ENCODE results near the gene PIWIL1.

Gene PIWIL1

DNA sequence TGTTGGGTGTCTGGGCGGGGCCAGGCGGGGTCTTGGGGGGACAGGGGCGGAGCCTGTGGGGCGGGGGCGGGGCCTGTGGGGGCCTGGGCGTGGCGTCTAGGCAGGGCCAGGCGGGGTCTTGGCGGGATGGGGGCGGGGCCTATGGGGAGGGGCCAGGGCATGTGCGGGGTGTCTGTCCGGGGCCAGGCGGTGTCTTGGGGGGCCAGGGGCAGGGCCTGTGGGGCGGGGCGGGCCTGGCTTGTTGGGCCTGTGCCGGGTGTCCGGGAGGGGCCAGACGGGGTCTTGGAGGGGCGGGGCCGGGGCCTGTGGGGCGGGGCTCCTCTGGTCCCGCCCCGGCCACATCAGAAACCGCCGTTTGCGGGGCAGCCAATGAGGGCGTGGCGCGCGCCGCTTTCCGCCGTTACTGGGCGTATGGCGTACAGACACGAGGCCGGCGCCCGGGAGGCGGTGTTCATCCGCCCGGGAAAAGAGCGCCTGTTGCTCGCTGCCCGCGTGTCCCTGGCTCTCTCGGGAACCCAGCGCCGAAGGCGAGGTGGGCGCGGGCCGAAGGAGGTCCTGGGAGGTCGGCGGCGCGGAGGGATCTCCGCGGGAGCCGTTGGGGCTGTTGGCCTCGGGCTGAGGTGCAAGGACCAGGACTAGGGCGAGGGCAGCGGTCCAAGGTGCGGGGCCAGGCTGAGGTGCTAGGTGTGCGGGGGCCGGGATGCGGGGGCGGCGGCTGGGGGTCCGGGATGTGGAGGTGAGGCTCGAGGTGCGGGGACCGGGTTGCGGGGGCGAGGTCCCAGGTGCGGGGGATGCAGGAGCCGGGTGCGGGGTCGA, at the start of gene PIWIL1:
Gene PIWIL1 (plus strand): TSS at position 400 of the 816 bp plus-strand sequence. CDS start 4,705 bp downstream, outside the sequence.
- DNase-seq (ENCODE audit: low read depth) = no peak

DNA sequence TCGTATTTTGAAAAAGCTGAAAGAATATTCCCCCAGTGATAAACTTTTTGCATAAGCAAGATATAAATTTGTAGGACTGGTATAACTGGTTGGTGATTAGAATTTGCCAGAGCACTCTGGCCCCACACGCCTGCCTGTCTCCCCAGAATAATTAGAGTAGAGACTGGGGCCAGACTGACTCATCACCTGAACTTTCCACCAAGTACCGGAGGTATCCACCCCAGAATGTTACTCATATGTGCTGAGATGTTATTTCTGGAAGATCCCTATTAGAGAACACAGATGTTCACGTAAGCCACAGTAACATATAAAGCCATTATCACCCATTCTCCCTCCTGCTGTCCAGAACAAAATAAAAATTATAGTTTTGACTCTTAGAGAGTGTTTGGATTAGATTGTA, 49.5 kb upstream of the PIWIL1 start:
- no peak for DNase-seq (ENCODE audit: low read depth)

DNA sequence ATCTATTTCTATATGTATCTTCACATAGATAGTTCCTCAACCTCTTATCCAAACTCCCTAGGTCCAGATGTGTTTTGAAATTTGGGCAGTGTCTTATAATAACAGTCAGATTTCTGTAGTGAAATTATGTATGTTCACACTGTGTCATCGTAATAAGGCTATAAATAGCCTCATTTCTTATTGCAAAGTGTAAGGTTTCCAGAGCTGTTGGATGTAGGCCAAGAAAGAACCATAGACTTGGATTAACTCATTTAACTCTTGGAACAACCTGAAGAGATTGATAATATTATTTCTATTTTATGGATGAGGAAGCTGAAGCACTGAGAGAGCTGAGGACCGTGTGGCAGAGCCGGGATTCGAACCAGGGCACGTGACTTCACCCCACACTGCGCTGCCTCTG, 49.0 kb upstream of the PIWIL1 start:
- DNase-seq (ENCODE audit: low read depth) = no peak

DNA sequence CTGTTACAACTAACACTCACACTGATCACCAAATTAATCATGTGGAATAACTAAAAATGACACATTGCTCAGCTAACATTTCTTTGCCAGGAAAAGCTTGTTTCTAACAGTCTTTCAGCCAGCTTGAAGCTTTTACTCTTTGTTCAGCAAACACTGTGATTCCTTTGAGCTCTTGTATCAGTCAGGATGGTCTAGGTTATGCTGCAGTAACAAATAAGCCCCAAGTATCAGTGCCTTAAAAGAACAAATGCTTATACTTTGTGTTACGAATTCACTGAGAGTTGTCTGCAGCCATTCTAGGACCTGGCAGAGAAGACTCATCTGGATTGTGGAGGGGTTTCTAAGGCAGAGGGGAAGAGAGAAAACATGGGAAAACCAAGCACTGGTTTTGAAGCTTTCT, 47.6 kb upstream of the PIWIL1 start:
- no peak for DNase-seq (ENCODE audit: low read depth)

DNA sequence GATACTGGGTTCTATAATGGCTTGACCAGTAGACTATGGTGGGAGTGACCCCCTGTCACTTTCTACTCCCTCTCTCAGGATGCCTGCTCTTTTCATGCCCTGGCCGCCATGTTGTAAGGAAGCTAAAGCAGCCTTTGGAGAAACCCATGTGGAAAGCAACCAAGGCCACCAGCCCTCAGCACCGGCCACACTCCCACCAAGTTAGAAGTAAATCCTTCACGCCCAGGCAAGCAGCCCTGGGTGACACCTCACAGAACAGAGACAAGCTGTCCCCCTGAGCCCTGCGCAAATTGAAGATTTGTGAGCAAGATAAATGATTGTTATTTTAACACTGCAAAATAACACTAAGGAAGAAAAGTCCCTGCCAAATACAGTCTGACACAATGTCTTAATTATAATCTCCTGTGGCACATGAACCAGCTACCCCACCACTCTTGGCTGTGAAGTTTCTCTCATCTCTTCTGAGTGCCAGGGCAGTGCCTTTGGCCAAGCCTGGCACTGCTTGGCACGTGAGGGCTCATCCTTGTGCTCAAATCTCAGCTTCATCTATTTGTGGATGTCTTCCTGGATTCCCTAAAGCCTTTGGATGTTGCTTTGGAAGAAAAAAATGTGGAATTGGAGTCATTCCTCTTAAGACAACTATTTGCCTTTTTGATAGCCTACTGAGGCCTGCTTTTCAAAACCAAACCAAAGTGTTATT, 39.2 kb upstream of the PIWIL1 start:
- DNase-seq (ENCODE audit: low read depth) = no peak

DNA sequence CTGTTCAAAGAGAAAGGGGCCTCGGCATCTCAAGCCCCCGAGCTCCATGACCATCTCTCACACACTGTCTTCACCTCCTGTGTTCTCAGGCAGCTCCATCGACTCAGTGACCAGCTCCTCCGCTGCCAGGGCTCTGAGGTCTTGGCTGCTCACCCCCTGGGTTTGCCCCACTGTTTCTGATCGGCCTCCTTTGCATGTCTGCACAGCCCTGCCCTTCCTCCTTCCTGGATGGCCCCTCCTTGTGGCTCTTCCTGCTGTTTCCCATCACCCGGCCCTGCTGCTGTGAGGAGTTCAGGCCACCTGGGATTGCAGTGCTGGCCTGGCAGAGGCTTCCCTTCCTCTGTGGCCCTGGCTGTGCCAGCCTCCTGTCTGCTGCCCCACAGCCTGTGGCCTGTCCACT, 38.1 kb upstream of the PIWIL1 start:
- DNase-seq (ENCODE audit: low read depth) = no peak

DNA sequence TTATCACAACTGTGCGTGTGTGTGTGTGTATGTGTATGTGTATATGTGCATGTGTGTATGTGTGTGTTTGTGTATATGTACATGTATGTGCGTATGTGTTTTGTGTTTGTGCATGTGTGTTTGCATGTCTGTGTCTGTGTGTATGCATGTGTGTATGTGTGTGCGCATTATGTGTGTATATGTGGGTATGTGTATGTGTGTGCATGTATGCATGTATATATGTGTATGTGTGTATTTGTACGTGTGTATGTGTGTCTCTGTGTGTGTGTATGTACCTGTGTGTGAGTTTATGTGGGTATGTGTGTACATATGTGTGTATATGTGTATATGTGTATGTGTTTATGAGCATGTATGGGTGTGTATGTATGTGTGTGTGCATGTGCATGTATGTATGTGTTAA, 37.6 kb upstream of the PIWIL1 start:
- DNase-seq (ENCODE audit: low read depth) = no peak

DNA sequence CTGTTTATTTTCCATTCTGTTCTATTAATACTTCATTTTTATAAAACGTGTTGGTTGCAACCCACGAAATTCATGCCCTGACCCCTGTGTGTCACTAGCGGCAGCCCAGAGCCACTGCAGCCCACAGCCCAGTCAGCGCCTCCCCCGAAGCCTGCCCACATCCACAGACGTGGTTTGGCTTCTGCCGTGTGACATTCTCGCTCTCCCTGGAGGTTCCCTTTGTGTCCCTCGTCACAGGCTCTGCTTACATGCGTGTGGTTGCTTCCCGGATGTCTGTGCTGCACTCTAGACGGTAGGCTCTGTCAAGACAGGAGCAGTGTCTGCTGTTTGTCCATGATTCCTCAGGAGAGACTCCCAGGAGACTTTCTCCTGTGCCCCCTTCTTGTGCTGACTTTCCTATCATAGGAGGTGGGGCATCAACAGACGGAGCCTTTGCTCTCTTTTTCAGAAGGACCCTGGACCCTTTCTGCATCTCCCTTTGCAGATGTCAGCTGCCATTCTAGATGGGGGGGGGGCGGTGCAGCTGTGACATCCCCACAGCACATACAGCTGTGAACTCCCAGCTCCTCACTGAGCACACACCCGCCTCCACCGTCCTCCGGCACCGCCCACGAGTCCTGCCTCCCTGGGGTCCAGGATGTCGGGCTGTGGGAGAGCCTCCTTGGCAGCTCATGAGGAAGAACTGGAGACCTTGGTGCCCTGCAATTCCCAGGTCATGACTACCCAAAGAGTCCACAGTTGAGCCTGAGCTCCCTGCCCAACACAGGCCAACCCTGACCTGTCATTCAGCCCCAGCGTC, 36.8 kb upstream of the PIWIL1 start:
- no peak for DNase-seq (ENCODE audit: low read depth)

DNA sequence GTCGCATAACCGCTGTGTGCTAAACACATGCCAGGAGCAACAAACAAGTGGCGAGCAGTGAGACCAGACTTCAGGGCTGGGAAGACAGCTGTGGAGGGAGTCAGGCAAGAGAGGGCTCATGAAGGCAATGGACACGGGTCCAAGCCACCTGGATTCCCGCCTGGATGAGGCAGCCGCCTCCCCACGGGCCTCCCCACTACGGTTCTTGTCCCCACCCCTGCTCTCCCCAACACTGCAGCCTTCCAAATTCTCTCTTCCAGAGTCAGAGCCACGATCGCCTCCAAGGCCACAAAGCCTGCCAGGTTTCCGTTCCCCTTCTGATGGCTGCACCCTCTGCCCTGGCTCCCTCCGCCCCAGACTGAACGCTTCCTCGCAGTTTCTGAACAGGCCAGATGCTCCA, 36.1 kb upstream of the PIWIL1 start:
- DNase-seq (ENCODE audit: low read depth) = no peak

DNA sequence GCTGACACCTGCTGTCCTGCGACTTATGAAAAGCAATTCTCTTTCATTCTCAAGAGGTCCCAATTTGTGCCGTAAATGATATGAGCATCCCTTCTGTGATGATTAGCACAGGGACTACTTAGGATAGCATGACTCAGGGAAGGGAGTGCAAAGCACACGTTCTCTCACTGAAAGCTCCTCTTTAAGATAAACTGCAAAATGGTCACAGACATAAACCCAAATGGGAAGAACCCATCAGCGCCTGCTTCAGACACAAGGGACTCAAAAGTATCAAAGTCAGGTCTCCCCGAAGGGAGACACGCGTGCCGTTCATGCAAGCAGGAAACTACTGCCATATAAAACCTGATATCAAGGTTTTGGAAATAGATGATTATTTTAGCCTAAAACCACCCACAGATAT, 33.9 kb upstream of the PIWIL1 start:
- no peak for DNase-seq (ENCODE audit: low read depth)

DNA sequence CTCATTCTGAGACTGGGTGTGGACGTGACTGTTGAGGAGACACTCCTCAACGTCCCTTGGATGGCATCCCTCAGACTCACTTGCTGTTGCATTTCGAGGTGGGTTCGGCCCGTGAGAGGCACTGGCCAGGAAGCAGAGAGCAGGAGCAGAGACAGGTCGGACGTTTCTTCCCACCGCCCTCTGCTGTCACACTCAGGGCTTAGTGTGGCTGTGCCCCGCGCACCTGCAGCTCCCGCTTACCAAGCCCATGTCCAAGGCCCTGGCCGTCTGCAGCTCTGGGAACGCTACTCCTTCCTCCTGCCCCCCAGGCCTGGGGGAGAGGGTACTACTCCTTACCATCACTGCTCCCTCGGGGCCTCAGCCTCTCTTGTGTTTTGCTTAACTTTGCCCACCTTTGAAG, 29.8 kb upstream of the PIWIL1 start:
- no peak for DNase-seq (ENCODE audit: low read depth)

DNA sequence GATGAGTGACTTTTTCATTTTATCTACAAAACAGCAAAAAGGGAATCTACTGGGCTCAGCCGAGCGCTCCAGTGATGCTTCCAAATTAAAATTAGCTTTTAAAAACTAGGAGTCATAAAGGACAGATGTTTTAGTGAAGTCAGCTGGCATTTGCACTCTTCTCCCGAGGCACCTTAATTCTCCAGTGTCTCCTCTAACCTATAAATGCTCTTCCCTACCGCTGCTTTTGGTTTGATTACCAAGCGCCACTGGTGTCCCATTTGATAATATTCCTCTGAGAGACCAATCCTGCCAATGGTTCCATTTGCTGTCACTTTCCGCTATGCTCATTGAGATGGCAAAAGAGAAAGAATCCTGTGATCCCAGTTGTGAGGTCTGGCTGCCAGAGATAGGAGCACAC, 29.3 kb upstream of the PIWIL1 start:
- no peak for DNase-seq (ENCODE audit: low read depth)

DNA sequence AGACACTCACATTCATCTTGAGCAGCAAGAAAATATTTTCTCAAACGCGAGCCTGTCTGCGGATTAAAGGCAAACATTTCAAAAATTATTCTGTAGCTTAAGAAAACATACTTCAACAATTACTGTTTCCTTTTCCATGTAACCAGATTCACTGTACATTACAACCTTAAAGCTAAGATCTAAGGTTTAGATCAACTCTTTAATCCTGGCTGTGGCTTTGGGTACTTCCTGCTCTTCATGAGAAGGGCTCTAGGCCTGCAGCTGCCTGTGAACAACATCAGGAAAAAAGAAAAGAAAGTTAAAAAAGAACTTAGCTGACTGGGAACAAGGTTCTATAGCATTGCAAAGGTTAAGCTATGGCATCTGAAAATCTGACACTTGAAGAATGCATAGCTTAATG, 21.4 kb upstream of the PIWIL1 start:
- no peak for DNase-seq (ENCODE audit: low read depth)

DNA sequence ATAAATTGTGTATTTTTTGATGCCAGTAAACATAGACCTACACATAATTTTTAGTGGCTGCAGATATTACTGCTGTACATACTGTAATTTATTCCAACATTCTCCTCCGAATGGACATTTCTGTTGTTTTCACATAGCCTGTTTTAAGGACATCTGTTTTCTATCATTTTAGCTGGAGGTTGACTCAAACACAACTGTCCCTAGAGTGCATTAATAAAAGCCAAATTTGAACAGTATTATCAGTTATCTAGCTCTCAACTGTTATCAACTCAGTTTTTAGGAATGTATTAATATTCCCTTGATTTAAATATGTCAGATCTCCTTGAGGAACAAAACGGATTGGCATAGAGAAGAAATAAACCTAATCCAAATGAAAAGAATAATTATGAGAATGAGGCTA, 17.2 kb upstream of the PIWIL1 start:
- DNase-seq (ENCODE audit: low read depth) = no peak

DNA sequence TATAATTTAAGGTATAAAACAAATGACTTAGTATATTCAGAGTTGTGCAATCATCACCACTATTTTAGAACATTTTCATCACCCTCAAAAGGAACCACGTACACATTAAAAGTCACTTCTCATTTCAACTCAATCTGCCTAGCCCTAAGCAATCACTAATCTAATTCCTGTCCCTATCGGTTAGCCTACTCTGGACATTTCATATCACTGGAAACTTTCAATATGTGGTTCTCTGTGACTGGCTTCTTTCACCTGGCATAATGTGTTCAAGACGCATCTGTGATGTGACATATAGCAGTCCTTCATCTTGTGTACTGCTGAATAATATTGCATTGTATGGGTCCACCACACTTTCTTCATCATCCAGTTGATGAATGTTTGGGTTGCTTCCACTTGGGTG, 15.4 kb upstream of the PIWIL1 start:
- no peak for DNase-seq (ENCODE audit: low read depth)

DNA sequence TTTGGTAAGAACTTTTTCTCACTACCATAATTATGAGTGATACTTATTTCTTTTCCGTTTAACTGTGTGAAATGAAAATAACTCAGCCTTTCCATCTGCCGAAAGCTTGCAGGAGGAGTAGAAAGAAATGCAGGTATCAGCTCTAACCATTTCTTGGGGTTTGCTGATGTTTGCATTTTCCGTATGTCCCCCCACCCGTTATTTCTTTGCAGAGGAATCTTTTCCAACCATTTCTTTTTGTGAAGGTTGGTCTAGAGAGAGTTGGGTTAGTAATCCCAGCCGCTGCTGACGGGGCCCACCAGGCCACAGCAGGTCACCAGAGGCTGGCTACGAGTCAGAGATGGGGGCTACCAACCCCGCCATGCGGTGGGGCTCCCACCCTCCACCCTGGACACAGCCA, 7.0 kb upstream of the PIWIL1 start:
- DNase-seq (ENCODE audit: low read depth) = no peak

DNA sequence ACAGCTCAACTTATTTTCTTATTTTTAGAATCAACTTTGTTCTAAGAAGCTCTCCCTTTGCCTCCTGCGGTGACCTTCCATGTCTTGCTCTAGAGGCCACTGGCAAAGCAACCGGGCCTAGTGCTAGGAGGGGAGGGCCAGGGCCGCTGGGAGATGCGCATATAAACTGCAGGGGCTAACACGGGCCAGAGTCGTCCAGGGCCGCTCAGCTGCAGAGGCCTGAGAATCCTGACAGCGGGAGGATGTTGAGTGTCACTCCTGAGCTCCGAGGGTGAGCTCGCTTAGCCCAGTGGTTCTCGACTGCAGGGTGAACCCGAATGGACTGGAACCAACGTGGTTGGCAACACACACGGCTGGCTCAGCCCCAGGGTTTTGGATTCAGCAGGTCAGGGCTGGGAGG, 6.5 kb upstream of the PIWIL1 start:
- DNase-seq (ENCODE audit: low read depth) = no peak

DNA sequence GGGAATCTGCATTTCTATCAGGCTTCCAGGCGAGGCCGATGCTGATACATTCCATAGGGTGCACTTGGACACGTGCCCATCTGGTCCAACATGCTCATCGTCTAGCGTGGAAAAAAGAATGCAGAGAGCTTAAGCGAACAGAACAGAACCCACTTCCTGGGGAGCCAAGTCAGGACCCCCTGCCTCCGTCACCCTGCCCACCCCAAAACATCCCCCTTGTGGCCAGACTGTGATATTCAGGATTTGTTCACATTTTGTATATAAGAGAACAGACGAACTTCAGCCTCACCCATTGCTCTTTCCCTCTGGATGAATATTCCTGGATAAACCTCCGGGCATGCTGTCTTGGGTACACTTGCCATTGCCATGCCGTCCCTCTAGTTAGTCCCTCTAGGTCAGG, 4.3 kb upstream of the PIWIL1 start:
- DNase-seq (ENCODE audit: low read depth) = no peak

DNA sequence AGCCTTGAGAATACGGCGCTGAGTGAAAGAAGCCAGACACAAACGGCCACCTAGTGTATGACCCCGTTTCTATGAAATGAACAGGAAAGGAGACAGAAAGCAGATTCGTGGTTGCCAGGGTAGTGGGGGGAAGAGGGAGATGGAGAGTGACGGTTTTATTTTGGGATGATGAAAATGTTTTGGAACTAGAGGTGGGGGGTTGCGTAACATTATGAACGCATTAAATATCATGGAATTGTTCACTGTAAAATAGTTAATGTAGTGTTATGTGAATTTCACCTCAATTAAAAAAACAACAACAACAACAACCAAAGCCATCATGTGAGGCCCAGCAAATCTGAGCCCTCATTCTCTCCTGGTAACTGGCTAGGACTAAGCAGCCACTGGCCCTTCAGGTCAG, 3.3 kb upstream of the PIWIL1 start:
- DNase-seq (ENCODE audit: low read depth) = no peak

DNA sequence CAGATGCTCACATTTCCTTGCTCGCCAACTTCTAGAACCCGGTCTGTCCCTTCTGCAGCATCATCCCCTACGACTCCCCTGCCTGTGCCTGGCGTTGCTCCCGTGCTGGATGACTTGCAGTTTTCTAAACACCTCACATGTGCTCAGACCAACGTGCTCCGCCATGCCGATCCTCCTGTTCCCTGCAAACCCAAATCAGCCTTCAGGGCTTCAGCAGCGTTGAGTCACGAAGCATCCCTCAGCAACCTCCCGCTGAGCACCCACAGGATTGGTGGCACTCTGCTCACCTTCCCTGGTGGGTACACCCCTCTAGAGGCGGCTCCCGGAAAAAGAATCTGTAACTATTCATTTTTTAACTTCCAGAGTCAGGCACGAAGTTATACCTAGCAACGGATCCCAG, 2.8 kb upstream of the PIWIL1 start:
- DNase-seq (ENCODE audit: low read depth) = no peak

DNA sequence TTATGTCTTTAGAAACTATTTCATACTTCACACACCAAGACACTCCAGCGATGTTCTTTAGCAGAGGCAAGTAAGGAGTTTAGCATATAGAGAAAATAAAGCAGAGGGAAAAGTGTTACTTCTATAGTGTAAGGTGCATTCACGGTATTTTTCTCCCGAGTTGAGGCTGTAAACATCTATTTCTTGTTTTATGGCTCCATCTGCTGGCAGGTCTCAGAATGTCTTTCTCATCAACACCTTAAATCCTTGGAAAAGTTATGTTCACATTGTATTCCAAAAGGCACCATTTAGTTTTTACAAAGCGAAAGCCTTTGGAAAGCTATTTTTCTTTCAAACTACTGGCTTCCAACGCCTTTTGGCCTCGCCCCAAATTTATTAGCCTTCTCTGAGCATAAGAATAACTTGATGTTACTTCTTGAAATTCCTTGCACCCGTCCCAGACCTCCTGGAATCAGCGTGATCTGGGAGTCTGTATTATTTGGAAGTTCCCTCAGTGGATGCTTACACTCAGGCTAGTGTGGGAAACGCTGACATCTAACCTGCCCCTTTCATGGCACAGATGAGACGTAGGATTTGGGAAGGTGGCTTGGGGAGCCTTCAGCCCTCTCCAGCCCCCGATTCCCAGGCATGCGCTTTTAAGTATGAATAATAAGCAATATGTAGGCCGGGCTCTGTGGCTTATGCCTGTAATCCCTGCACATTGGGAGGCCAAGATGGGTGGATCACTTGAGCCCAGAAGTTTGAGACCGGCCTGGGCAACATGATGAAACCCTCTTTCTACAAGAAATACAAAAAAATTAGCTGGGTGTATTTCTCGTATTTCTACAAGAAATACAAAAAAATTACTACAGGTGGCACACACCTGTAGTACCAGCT, 1.9 kb upstream of the PIWIL1 start:
- no peak for DNase-seq (ENCODE audit: low read depth)

All from stimulated activated CD8-positive, alpha-beta memory T cell treated with anti-CD3 and anti-CD28 coated beads, Interleukin-12 subunit alpha, Interleukin-12 subunit beta, amount 100 ng/mL, for 1 hour (primary cell).